ENCODE data around the gene UBE4B. TPM values are rescaled to one million over a fixed set of nuclear protein-coding genes. Genes with fewer than 3 reads are reported as not detected.
"Not testable (repeated sequence)": the region's sequence is repeated elsewhere in the genome, so short reads cannot be mapped to it uniquely, and the experiment has no call there.

UBE4B gene
- total RNA-seq, 1 donor from 2014 or later = 37.7 TPM

DNA sequence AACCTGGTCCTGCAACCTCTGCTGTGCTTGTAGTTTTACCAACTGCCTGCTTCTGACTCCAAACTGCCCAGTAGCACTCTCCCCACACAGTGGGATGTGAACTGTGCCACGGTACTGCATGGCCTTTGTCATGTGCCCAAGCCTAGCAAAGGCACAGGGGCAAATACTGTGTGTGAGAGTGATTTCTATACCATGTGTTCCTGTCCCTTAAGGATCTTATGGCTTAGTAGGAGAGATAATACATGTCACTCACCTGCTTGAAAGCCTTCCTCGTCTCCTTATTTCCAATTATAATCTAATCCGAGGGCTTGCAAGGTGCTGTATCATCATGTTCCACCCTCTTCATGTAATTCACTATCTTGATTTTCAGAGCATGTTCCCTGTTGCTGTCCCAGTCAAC, 51.3 kb downstream of the UBE4B start:
- intact Hi-C loops (cut with micrococcal nuclease) = no loop called here
- Mint-ChIP-seq H3K27ac (no peak overlapping the region), H3K4me1 (ENCODE audit: low read depth) (no peaks in the 10 kb centered on the region), H3K4me3 (ENCODE audit: low read depth) (no peak overlapping the region), H3K36me3 (ENCODE audit: low read depth) (peaks cover 12% of the 10 kb centered on the region), H3K27me3 (ENCODE audit: low read depth) (no peaks in the 10 kb centered on the region), H3K9me3 (no peaks in the 10 kb centered on the region)
- DNase-seq (ENCODE audit: low spot score) = no peak

DNA sequence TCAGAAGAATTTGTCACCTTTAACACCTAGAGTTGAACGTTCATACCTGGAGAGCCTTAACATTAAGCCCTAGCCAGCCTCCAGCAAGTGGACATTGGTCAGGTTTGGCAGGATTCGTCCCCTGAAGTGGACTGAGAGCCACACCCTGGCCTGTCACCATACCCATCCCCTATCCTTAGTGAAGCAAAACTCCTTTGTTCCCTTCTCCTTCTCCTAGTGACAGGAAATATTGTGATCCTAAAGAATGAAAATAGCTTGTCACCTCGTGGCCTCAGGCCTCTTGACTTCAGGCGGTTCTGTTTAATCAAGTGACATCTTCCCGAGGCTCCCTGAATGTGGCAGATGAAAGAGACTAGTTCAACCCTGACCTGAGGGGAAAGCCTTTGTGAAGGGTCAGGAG, 52.3 kb downstream of the UBE4B start:
- Mint-ChIP-seq H3K36me3 (ENCODE audit: low read depth) (peaks cover 7% of the 10 kb centered on the region), H3K4me1 (ENCODE audit: low read depth) (no peaks in the 10 kb centered on the region), H3K9me3 (no peaks in the 10 kb centered on the region), H3K27ac (no peak overlapping the region), H3K27me3 (ENCODE audit: low read depth) (no peaks in the 10 kb centered on the region), H3K4me3 (ENCODE audit: low read depth) (no peak overlapping the region)
- intact Hi-C loops (cut with micrococcal nuclease) = no loop called here
- no peak for DNase-seq (ENCODE audit: low spot score)

GRCh38 chr1:10087210-10087609, 54.5 kb downstream of the UBE4B start:
- H3K27me3 Mint-ChIP-seq (ENCODE audit: low read depth) = no peaks in the 10 kb centered on the region
- H3K4me3 Mint-ChIP-seq (ENCODE audit: low read depth) = no peak overlapping the region
- H3K36me3 Mint-ChIP-seq (ENCODE audit: low read depth) = no peaks in the 10 kb centered on the region

DNA sequence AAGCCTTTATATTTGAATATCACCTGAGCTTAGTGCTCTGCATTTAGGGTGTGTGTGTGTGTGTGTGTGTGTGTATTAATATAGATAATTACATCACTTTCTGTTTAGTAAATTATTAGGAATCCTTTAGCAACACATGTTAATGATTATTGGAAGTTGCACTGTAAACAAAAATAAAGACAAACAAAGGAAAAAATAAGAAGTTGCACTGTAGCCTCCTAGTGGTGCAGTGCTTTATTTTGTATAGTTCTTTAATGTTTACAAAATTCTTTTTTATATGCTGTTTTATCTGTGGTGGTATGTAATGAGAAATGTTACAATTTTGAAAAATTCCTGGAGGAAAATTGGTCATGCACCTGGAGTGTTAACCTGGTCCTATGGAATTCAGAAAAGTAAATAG, 69.2 kb downstream of the UBE4B start:
- H3K9me3 Mint-ChIP-seq = no peaks in the 10 kb centered on the region
- intact Hi-C loops (cut with micrococcal nuclease) = no loop called here
- H3K27ac Mint-ChIP-seq = no peak overlapping the region
- peaks cover 34% of the 10 kb centered on the region for H3K36me3 Mint-ChIP-seq (ENCODE audit: low read depth)
- no peaks in the 10 kb centered on the region for H3K27me3 Mint-ChIP-seq (ENCODE audit: low read depth)
- no peak for DNase-seq (ENCODE audit: low spot score)
- H3K4me3 Mint-ChIP-seq (ENCODE audit: low read depth) = no peak overlapping the region
- no peaks in the 10 kb centered on the region for H3K4me1 Mint-ChIP-seq (ENCODE audit: low read depth)

More at GRCh38 chr1:10087210-10087609, 54.5 kb downstream of the UBE4B start:
- H3K9me3 Mint-ChIP-seq = no peaks in the 10 kb centered on the region
- intact Hi-C loops (cut with micrococcal nuclease) = no loop called here
- H3K4me1 Mint-ChIP-seq (ENCODE audit: low read depth) = no peaks in the 10 kb centered on the region
- DNase-seq (ENCODE audit: low spot score) = no peak
- H3K27ac Mint-ChIP-seq = no peak overlapping the region

- no peak for DNase-seq (ENCODE audit: low spot score)
- Mint-ChIP-seq H3K9me3 (no peaks in the 10 kb centered on the region), H3K4me3 (ENCODE audit: low read depth) (no peak overlapping the region), H3K36me3 (ENCODE audit: low read depth) (peaks cover 39% of the 10 kb centered on the region), H3K27ac (no peak overlapping the region), H3K27me3 (ENCODE audit: low read depth) (no peaks in the 10 kb centered on the region), H3K4me1 (ENCODE audit: low read depth) (no peaks in the 10 kb centered on the region)
- intact Hi-C loops (cut with micrococcal nuclease) = no loop called here
Measured at GRCh38 chr1:10103193-10103592, 70.4 kb downstream of the UBE4B start.

DNA sequence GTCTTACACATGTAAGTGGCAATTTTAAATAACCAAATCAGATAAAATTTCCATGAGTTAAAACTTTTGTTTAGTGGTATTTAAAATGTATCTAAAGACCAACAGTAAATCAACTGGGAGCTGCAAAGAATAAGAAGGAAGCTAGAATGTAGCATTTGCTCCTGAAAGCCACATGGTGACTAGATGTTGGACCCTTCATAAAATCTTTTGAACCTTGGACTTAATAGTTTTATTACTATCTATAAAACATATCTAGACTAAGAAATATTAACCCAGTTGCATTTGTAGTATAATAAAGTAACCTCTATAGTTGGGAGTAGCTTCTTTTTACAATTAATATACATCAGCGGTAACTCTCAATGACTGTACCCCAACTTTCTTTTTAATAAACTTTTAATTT, 72.1 kb downstream of the UBE4B start:
- H3K27ac Mint-ChIP-seq = no peak overlapping the region
- DNase-seq (ENCODE audit: low spot score) = no peak
- no peak overlapping the region for H3K4me3 Mint-ChIP-seq (ENCODE audit: low read depth)
- peaks cover 39% of the 10 kb centered on the region for H3K36me3 Mint-ChIP-seq (ENCODE audit: low read depth)
- no peaks in the 10 kb centered on the region for H3K9me3 Mint-ChIP-seq
- intact Hi-C loops (cut with micrococcal nuclease) = no loop called here
- H3K4me1 Mint-ChIP-seq (ENCODE audit: low read depth) = no peaks in the 10 kb centered on the region
- no peaks in the 10 kb centered on the region for H3K27me3 Mint-ChIP-seq (ENCODE audit: low read depth)

- intact Hi-C loops (cut with micrococcal nuclease) = no loop called here
- Mint-ChIP-seq H3K4me3 (ENCODE audit: low read depth) (no peak overlapping the region), H3K36me3 (ENCODE audit: low read depth) (peaks cover 39% of the 10 kb centered on the region), H3K27ac (no peak overlapping the region), H3K9me3 (no peaks in the 10 kb centered on the region), H3K4me1 (ENCODE audit: low read depth) (no peaks in the 10 kb centered on the region), H3K27me3 (ENCODE audit: low read depth) (no peaks in the 10 kb centered on the region)
- no peak for DNase-seq (ENCODE audit: low spot score)
Measured at GRCh38 chr1:10105484-10105883, 72.7 kb downstream of the UBE4B start.

- Mint-ChIP-seq H3K4me1 (ENCODE audit: low read depth) (no peaks in the 10 kb centered on the region), H3K4me3 (ENCODE audit: low read depth) (no peak overlapping the region), H3K9me3 (no peaks in the 10 kb centered on the region), H3K27me3 (ENCODE audit: low read depth) (no peaks in the 10 kb centered on the region), H3K36me3 (ENCODE audit: low read depth) (peaks cover 39% of the 10 kb centered on the region), H3K27ac (no peak overlapping the region)
- intact Hi-C loops (cut with micrococcal nuclease) = no loop called here
- DNase-seq (ENCODE audit: low spot score) = no peak
Measured at GRCh38 chr1:10106241-10106640, 73.5 kb downstream of the UBE4B start.

- no peak for DNase-seq (ENCODE audit: low spot score)
- Mint-ChIP-seq H3K9me3 (no peaks in the 10 kb centered on the region), H3K4me1 (ENCODE audit: low read depth) (no peaks in the 10 kb centered on the region), H3K4me3 (ENCODE audit: low read depth) (no peak overlapping the region), H3K36me3 (ENCODE audit: low read depth) (peaks cover 41% of the 10 kb centered on the region), H3K27me3 (ENCODE audit: low read depth) (no peaks in the 10 kb centered on the region), H3K27ac (no peak overlapping the region)
- intact Hi-C loops (cut with micrococcal nuclease) = no loop called here
Measured at GRCh38 chr1:10106756-10107475, 74.2 kb downstream of the UBE4B start.

- DNase-seq (ENCODE audit: low spot score); H3K4me1 Mint-ChIP-seq (ENCODE audit: low read depth); intact Hi-C loops (cut with micrococcal nuclease); H3K27ac Mint-ChIP-seq; H3K4me3 Mint-ChIP-seq (ENCODE audit: low read depth); H3K27me3 Mint-ChIP-seq (ENCODE audit: low read depth); H3K9me3 Mint-ChIP-seq: not testable (repeated sequence)
- H3K36me3 Mint-ChIP-seq (ENCODE audit: low read depth) = peaks cover 41% of the 10 kb centered on the region
Measured at GRCh38 chr1:10107476-10107847, 74.7 kb downstream of the UBE4B start.

DNA sequence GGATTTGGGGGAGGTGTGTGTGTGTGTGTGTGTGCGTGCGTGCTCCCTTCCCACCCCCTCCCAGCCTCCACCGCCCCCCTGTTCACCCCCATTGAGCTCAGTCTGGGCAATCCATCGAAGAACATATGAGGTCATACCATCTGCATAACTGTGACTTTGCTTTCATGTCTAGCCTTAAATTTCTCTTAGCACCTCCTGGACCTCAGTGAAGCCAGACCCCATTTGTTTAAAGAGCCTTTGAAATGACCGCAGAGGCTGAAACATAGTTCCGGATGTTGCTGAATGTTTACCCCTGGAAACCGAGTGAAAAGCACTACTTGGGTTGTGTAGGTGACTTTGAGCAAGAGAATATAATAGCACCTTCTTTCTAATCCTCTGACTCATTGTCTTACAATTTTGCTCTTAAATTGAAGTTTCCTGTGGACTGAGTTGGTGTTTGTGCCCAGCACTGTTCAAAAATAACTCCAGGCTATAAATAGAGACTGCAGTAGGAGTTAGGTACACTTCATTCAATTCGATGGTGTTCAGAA, 75.4 kb downstream of the UBE4B start:
- DNase-seq (ENCODE audit: low spot score) = no peak
- peaks cover 34% of the 10 kb centered on the region for H3K36me3 Mint-ChIP-seq (ENCODE audit: low read depth)
- no peak overlapping the region for H3K27ac Mint-ChIP-seq
- H3K4me1 Mint-ChIP-seq (ENCODE audit: low read depth) = peaks cover 2% of the 10 kb centered on the region
- no peak overlapping the region for H3K4me3 Mint-ChIP-seq (ENCODE audit: low read depth)
- intact Hi-C loops (cut with micrococcal nuclease) = no loop called here
- no peaks in the 10 kb centered on the region for H3K27me3 Mint-ChIP-seq (ENCODE audit: low read depth)
- H3K9me3 Mint-ChIP-seq = no peaks in the 10 kb centered on the region

DNA sequence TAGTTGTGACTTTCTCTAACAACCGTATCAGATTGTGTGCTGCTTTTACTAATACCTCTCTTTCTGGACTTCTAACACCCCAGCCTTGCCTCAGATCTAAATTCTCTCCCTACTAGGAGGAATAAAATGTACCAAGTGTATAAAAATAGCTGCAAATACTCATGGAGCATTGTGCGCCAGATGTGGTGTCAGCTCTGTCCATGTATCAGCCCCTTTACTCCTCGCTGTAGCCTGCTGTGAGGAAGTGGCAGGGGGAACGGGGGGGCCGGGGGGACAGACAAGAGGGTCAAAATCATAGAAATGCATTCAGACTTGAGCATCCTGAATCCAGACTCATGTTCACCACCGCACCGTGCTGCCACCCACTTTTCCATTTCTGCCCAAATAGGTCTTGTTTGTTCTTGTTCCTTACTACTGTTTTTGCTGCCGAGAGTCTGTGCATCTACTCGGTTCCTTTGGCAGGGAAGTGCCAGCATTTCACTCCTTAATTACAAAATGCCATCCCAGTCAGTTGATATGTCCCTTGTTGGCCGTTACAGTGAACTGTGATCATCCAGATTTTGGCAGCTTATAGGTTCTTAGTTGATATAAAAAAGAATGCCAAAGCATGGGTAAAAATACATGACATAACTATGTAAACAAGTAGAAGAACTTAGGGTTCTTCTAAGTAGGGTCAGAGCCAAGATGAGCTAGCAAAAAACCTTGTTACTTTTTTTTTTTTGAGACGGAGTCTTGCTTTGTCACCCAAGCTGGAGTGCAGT, 76.4 kb downstream of the UBE4B start:
- Mint-ChIP-seq H3K4me1 (ENCODE audit: low read depth) (peaks cover 2% of the 10 kb centered on the region), H3K9me3 (no peaks in the 10 kb centered on the region), H3K36me3 (ENCODE audit: low read depth) (peaks cover 32% of the 10 kb centered on the region), H3K27ac (no peak overlapping the region), H3K27me3 (ENCODE audit: low read depth) (no peaks in the 10 kb centered on the region), H3K4me3 (ENCODE audit: low read depth) (no peak overlapping the region)
- no peak for DNase-seq (ENCODE audit: low spot score)
- intact Hi-C loops (cut with micrococcal nuclease) = no loop called here

GRCh38 chr1:10113501-10113900, 80.7 kb downstream of the UBE4B start:
- DNase-seq (ENCODE audit: low spot score) = no peak
- Mint-ChIP-seq H3K4me1 (ENCODE audit: low read depth) (peaks cover 2% of the 10 kb centered on the region), H3K36me3 (ENCODE audit: low read depth) (peaks cover 6% of the 10 kb centered on the region), H3K27ac (no peak overlapping the region), H3K9me3 (no peaks in the 10 kb centered on the region), H3K27me3 (ENCODE audit: low read depth) (no peaks in the 10 kb centered on the region), H3K4me3 (ENCODE audit: low read depth) (no peak overlapping the region)
- intact Hi-C loops (cut with micrococcal nuclease) = no loop called here
